ENCODE measurements around the gene RAB3A.
"Not testable (repeated sequence)": the region's sequence is repeated elsewhere in the genome, so short reads cannot be mapped to it uniquely, and the experiment has no call there.

Gene RAB3A

GRCh38 chr19:18159810-18160209 lies 44.0 kb downstream of the RAB3A start:
- Histone ChIP-seq H3K14ac (ENCODE audit: low read length in 2 of 2) (no peak overlapping the region), H3K23ac (ENCODE audit: low read length in 2 of 2) (no peak overlapping the region), H2AK5ac (ENCODE audit: low read length, severe bottlenecking) (no peak overlapping the region), H3K18ac (ENCODE audit: low read depth in 1 of 2, low read length in 2 of 2) (no peak overlapping the region), H3K4me2 (ENCODE audit: low read length, poor library complexity, severe bottlenecking) (no peak overlapping the region), H4K91ac (ENCODE audit: low read length) (no peak overlapping the region), H3K9ac (ENCODE audit: low read length) (no peak overlapping the region), H3K4me3 (ENCODE audit: insufficient read depth in 1 of 2, low read depth in 1 of 2, low read length in 2 of 2) (no peak overlapping the region), H3K27me3 (ENCODE audit: control insufficient read depth in 1 of 2, insufficient read depth in 1 of 2, low read length in 2 of 2) (no peaks in the 10 kb centered on the region), H3K4me1 (ENCODE audit: control insufficient read depth, insufficient read depth, low read depth, low read length) (peaks cover 38% of the 10 kb centered on the region), H2BK120ac (ENCODE audit: low read depth, low read length) (no peak overlapping the region), H3K9me3 (ENCODE audit: control insufficient read depth, low read length) (no peaks in the 10 kb centered on the region), H3K4ac (ENCODE audit: low read depth in 1 of 2, low read length in 2 of 2) (no peak overlapping the region), H2AFZ (ENCODE audit: low read depth, low read length) (no peak overlapping the region), H3K36me3 (ENCODE audit: control insufficient read depth in 1 of 2, insufficient read depth in 2 of 2, low read depth in 1 of 2, low read length in 2 of 2) (peaks cover 37 to 66% of the 10 kb centered on the region in 2 experiments), H4K8ac (ENCODE audit: low read length) (no peak overlapping the region), H2BK15ac (ENCODE audit: low read depth, poor library complexity, severe bottlenecking) (no peak overlapping the region), H2BK5ac (ENCODE audit: low read depth, low read length, poor library complexity, severe bottlenecking) (no peak overlapping the region), H3K79me1 (replicated peaks; ENCODE audit: low read length, poor library complexity, severe bottlenecking) (peaks cover 25% of the 10 kb centered on the region), H2BK12ac (ENCODE audit: low read length in 2 of 2) (no peak overlapping the region), H3K27ac (ENCODE audit: low read length, poor library complexity, severe bottlenecking) (no peak overlapping the region)
- 93% methylated on average over 10 of the region's 10 CpGs for WGBS
- no peak for DNase-seq

GRCh38 chr19:18159059-18159616 lies 44.7 kb downstream of the RAB3A start:
- H3K4ac ChIP-seq (ENCODE audit: low read depth in 1 of 2, low read length in 2 of 2); H3K4me2 ChIP-seq (ENCODE audit: low read length, poor library complexity, severe bottlenecking); H2BK5ac ChIP-seq (ENCODE audit: low read depth, low read length, poor library complexity, severe bottlenecking); H3K23ac ChIP-seq (ENCODE audit: low read length in 2 of 2); H4K8ac ChIP-seq (ENCODE audit: low read length); H2BK15ac ChIP-seq (ENCODE audit: low read depth, poor library complexity, severe bottlenecking); H3K9ac ChIP-seq (ENCODE audit: low read length); DNase-seq; H3K4me3 ChIP-seq (ENCODE audit: insufficient read depth in 1 of 2, low read depth in 1 of 2, low read length in 2 of 2); H2BK120ac ChIP-seq (ENCODE audit: low read depth, low read length); H3K14ac ChIP-seq (ENCODE audit: low read length in 2 of 2); H2AFZ ChIP-seq (ENCODE audit: low read depth, low read length); H4K91ac ChIP-seq (ENCODE audit: low read length); H3K27ac ChIP-seq (ENCODE audit: low read length, poor library complexity, severe bottlenecking); H2AK5ac ChIP-seq (ENCODE audit: low read length, severe bottlenecking); H3K9me3 ChIP-seq (ENCODE audit: control insufficient read depth, low read length); H3K27me3 ChIP-seq (ENCODE audit: control insufficient read depth in 1 of 2, insufficient read depth in 1 of 2, low read length in 2 of 2); H3K18ac ChIP-seq (ENCODE audit: low read depth in 1 of 2, low read length in 2 of 2); H2BK12ac ChIP-seq (ENCODE audit: low read length in 2 of 2): not testable (repeated sequence)
- Histone ChIP-seq H3K4me1 (ENCODE audit: control insufficient read depth, insufficient read depth, low read depth, low read length) (peaks cover 44% of the 10 kb centered on the region), H3K79me1 (replicated peaks; ENCODE audit: low read length, poor library complexity, severe bottlenecking) (peaks cover 25% of the 10 kb centered on the region), H3K36me3 (ENCODE audit: control insufficient read depth in 1 of 2, insufficient read depth in 2 of 2, low read depth in 1 of 2, low read length in 2 of 2) (peaks cover 35 to 64% of the 10 kb centered on the region in 2 experiments)
- 94% methylated on average over 4 of the region's 6 CpGs for WGBS

- Histone ChIP-seq H3K18ac (ENCODE audit: low read depth in 1 of 2, low read length in 2 of 2) (no peak overlapping the region), H2BK15ac (ENCODE audit: low read depth, poor library complexity, severe bottlenecking) (no peak overlapping the region), H2BK12ac (ENCODE audit: low read length in 2 of 2) (no peak overlapping the region), H3K27ac (ENCODE audit: low read length, poor library complexity, severe bottlenecking) (no peak overlapping the region), H4K91ac (ENCODE audit: low read length) (no peak overlapping the region), H3K4me2 (ENCODE audit: low read length, poor library complexity, severe bottlenecking) (no peak overlapping the region), H3K23ac (ENCODE audit: low read length in 2 of 2) (no peak overlapping the region), H2AFZ (ENCODE audit: low read depth, low read length) (no peak overlapping the region), H3K9ac (ENCODE audit: low read length) (no peak overlapping the region), H2BK5ac (ENCODE audit: low read depth, low read length, poor library complexity, severe bottlenecking) (no peak overlapping the region), H2AK5ac (ENCODE audit: low read length, severe bottlenecking) (no peak overlapping the region), H4K8ac (ENCODE audit: low read length) (no peak overlapping the region), H3K4me3 (ENCODE audit: insufficient read depth in 1 of 2, low read depth in 1 of 2, low read length in 2 of 2) (no peak overlapping the region), H2BK120ac (ENCODE audit: low read depth, low read length) (no peak overlapping the region), H3K14ac (ENCODE audit: low read length in 2 of 2) (no peak overlapping the region), H3K4me1 (ENCODE audit: control insufficient read depth, insufficient read depth, low read depth, low read length) (peaks cover 46% of the 10 kb centered on the region), H3K27me3 (ENCODE audit: control insufficient read depth in 1 of 2, insufficient read depth in 1 of 2, low read length in 2 of 2) (no peaks in the 10 kb centered on the region), H3K79me1 (replicated peaks; ENCODE audit: low read length, poor library complexity, severe bottlenecking) (peaks cover 23% of the 10 kb centered on the region), H3K4ac (ENCODE audit: low read depth in 1 of 2, low read length in 2 of 2) (no peak overlapping the region), H3K36me3 (ENCODE audit: control insufficient read depth in 1 of 2, insufficient read depth in 2 of 2, low read depth in 1 of 2, low read length in 2 of 2) (peaks cover 32 to 57% of the 10 kb centered on the region in 2 experiments), H3K9me3 (ENCODE audit: control insufficient read depth, low read length) (no peaks in the 10 kb centered on the region)
- 96% methylated on average over 3 of the region's 4 CpGs for WGBS
- no peak for DNase-seq
Measured at GRCh38 chr19:18158467-18158866, 45.4 kb downstream of the RAB3A start.

- Histone ChIP-seq H2BK5ac (ENCODE audit: low read depth, low read length, poor library complexity, severe bottlenecking) (no peak overlapping the region), H2AFZ (ENCODE audit: low read depth, low read length) (no peak overlapping the region), H2AK5ac (ENCODE audit: low read length, severe bottlenecking) (peak overlapping the region; percentile 96), H3K18ac (ENCODE audit: low read depth in 1 of 2, low read length in 2 of 2) (peak overlapping the region in 1 of 2 experiments; percentile 75), H3K27me3 (ENCODE audit: control insufficient read depth in 1 of 2, insufficient read depth in 1 of 2, low read length in 2 of 2) (no peaks in the 10 kb centered on the region), H3K9me3 (ENCODE audit: control insufficient read depth, low read length) (no peaks in the 10 kb centered on the region), H4K8ac (ENCODE audit: low read length) (peak overlapping the region; percentile 59), H3K4me2 (ENCODE audit: low read length, poor library complexity, severe bottlenecking) (peak overlapping the region; percentile 16), H3K23ac (ENCODE audit: low read length in 2 of 2) (no peak overlapping the region), H3K4me1 (ENCODE audit: control insufficient read depth, insufficient read depth, low read depth, low read length) (peaks cover 46% of the 10 kb centered on the region), H3K9ac (ENCODE audit: low read length) (peak overlapping the region; percentile 52), H3K14ac (ENCODE audit: low read length in 2 of 2) (no peak overlapping the region), H2BK12ac (ENCODE audit: low read length in 2 of 2) (peak overlapping the region; percentile 82 to 94), H3K27ac (ENCODE audit: low read length, poor library complexity, severe bottlenecking) (peak overlapping the region; percentile 80), H3K4ac (ENCODE audit: low read depth in 1 of 2, low read length in 2 of 2) (peak overlapping the region; percentile 74 to 77), H4K91ac (ENCODE audit: low read length) (peak overlapping the region; percentile 65), H2BK120ac (ENCODE audit: low read depth, low read length) (peak overlapping the region; percentile 51), H3K79me1 (replicated peaks; ENCODE audit: low read length, poor library complexity, severe bottlenecking) (peaks cover 18% of the 10 kb centered on the region), H2BK15ac (ENCODE audit: low read depth, poor library complexity, severe bottlenecking) (peak overlapping the region; percentile 38), H3K4me3 (ENCODE audit: insufficient read depth in 1 of 2, low read depth in 1 of 2, low read length in 2 of 2) (no peak overlapping the region), H3K36me3 (ENCODE audit: control insufficient read depth in 1 of 2, insufficient read depth in 2 of 2, low read depth in 1 of 2, low read length in 2 of 2) (peaks cover 23 to 48% of the 10 kb centered on the region in 2 experiments)
- WGBS, result 83% methylated on average over 16 of the region's 18 CpGs
- DNase-seq, result no peak
Measured at GRCh38 chr19:18157465-18158063, 46.3 kb downstream of the RAB3A start.
